HG03196 (cell line): ENCODE results near the gene DDX3X.

Experiments
- ATAC-seq: cut with Tn5 transposase; IDR thresholded peaks from one replicate; pipeline ENCODE4 v1.9.1; 2021; ENCODE audit not compliant: unreplicated experiment

The DDX3X gene

DNA sequence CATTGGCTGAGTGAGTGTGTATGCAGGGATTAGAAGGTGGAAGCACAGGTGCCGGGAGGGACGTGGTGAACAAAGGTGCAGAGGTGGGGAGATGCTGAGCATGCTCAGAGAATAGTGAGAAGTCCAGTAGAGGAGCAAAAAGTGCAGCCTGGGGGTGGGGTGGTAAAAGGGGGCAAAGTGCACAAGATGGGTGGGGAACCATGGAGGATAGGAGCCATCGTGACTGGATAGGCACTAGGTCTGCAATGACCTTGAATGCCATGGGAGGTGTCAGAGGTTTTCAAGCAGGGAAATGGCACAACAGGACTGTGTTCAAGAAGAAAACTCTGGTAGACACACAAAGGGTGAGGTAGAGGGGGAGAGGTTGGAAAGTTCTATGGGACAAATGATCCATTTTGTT is 6.6 kb upstream of the DDX3X start:
- ATAC-seq, result no peak

DNA sequence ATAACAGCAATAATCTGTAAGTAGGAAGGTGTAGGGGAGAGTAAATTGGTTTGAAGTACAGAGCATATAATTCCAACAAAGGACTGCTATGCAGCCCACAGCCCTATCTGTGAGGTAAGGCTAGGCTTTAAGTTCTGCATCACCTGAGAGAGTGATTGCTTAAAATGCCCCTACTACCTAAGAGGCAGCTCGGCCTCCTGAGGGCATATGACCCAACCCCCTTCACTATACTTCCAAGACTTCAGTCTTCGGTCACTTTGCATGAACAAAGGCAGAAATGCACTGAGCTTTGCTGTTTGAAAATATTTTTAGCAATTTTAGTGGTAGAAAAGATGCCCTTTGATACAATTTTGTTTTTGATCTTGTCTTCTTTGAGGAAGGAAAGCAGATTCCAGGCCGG is 4.9 kb upstream of the DDX3X start:
- no peak for ATAC-seq

DNA sequence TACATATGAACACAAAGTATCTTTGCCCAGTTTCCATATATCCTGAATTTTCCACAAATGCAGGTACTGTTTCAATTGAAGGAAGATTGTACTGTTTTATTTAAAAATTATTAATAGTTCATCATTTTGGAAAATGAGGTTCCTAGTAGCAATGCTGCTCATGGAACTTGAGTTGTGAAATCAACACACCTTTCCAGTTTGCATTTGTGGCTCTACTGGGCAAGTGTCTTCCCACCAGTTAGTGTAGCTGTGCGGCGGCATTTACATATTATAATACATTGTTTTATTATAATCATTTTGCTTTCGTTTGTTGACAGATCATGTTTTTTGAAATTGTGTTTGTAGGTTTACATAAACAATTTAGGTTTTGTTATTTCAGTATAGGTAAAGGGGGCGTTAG is 2.0 kb upstream of the DDX3X start:
- no peak for ATAC-seq

DNA sequence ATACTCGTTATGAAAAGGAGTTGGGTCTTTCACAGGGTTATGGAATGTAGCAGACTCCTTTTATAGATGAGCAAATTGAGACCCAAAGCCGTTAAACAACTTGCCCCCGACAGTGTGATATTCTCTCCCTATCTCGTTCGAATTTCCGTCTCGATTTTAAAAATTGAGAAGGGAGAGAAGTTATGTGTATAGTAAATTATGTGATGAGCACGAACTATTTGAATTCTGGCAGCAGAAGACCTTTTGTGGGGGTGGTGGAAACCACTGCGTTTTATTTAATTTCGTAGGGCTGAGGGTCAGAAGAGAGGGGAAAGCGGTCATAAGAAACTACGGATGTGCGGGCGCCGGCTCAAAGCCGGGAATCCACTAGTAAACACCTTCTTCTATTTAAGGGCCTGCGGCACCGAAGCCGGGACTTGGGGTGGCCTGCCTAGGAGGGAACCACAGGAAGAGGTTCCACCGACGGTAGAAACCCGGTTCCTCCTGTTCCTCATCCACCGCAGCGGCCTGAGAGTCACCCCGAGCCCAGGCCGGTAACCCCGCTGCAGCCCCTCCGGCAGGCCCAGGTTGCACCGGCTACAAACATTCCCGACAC is 1.5 kb upstream of the DDX3X start:
- ATAC-seq, result peak; percentile 13

DNA sequence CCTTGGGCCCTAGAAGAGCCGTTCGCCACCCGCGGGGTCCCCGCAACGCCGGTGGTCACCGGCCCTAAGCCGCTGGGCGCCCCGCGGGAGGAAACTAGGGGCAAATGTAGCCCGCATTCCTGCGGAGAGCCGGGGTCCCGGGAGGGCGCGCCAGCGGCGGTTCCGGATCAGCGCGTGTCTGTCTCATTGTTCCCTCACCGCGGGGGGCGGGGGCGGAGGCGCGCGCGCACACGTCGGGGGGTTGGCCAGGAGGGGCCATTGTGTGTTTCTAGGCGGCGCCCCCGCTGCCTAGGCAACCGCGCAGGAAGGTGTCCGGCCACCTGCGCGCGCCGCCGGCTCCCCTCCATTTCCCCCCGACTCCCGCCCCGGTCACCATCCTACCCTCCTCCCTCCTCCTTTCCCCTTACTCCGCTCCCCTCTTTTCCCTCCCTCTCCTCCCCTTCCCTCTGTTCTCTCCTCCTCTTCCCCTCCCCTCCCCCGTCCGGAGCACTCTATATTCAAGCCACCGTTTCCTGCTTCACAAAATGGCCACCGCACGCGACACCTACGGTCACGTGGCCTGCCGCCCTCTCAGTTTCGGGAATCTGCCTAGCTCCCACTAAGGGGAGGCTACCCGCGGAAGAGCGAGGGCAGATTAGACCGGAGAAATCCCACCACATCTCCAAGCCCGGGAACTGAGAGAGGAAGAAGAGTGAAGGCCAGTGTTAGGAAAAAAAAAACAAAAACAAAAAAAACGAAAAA is 789 bp upstream of the DDX3X start:
- peak; percentile 44 for ATAC-seq

GRCh38 chrX:41334363-41335197 is 618 bp downstream of the DDX3X start:
- ATAC-seq, result peak; percentile 11

- ATAC-seq, result no peak
These were observed 1.4 kb downstream of the DDX3X start for GRCh38 chrX:41335198-41335957.

- ATAC-seq, result no peak
These were observed 2.0 kb downstream of the DDX3X start for GRCh38 chrX:41335958-41336331.

GRCh38 chrX:41336447-41336846 is 2.5 kb downstream of the DDX3X start:
- ATAC-seq, result no peak

GRCh38 chrX:41337140-41337539 is 3.2 kb downstream of the DDX3X start:
- ATAC-seq, result no peak

GRCh38 chrX:41338436-41338835 is 4.5 kb downstream of the DDX3X start:
- no peak for ATAC-seq

DNA sequence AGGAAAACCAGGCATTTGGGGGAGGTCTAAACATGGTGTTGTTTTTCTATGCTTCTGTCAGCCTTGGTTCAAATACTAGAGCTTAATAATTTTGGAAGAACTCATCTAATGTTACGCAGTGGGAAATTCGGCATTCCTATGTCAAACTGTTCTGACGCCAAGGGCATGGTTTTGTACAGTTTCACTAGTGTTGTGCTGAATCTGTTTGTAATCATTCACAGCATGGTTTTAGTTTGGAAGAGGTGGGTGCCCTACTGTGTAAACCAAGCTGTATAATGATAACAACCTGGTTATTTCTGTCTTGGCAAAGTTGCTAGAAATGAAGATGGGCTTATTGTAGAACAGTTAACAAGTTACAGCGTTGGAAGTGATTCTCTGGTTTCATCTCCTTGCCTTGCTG is 5.2 kb downstream of the DDX3X start:
- no peak for ATAC-seq

GRCh38 chrX:41344053-41344452 is 10.1 kb downstream of the DDX3X start:
- ATAC-seq, result no peak

GRCh38 chrX:41347186-41347585 is 13.2 kb downstream of the DDX3X start:
- no peak for ATAC-seq

DNA sequence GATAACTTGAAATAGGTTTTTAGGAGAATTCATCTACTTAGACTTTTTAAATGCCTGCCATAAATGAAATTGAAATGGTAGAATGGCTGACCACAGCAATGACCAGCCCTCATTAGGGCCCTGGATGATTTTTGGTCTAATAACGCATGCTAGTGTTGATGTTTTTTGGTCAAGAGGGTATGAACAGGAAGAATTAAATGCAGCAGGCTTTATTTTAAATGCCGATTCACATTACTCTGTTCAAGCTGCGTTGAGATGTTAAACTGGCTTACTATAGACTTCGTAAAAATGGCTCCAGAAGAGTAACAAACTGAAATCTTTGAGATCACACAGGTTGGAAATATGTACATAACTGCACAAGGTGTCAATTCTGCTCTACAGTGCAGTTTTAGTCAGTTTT is 14.6 kb downstream of the DDX3X start:
- no peak for ATAC-seq

DNA sequence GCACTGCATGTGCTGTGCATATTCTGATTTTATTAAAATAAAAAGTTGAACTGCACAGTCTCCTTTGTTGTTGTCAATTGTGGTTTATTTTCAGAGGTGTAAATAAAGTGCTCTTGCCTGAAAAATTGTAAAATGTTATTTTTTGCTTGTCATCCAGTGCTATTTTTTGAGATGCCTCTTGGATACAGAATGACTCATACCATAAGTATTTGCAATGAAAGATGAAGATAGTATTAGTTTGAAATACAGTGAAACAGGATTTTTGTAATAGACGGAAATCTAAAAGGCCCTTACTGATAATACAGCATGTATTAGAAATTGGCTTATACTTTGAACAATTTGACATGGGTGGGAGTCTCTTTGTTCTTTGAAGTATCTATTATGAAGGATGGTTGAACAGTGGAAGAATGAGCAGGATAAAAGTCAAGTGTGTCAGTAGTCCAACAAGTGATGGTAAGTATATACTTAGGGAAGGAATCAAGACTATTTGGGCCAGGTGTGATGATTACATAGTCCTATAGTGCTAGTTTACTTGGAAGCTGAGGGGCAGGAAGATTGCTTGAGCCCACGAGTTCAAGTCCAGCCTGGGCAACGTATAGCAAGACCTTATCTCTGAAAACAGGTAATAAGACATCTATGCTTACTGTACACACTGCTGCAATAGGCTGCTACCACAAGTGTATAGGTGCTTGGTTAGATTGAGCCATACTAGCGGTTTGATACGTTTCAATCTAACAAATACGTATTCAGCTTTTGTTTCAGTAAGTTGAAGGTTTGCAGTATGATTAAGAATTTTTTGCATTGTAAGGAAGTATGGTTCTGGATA is 16.4 kb downstream of the DDX3X start:
- no peak for ATAC-seq

GRCh38 chrX:41350976-41351569 is 17.1 kb downstream of the DDX3X start:
- no peak for ATAC-seq

DNA sequence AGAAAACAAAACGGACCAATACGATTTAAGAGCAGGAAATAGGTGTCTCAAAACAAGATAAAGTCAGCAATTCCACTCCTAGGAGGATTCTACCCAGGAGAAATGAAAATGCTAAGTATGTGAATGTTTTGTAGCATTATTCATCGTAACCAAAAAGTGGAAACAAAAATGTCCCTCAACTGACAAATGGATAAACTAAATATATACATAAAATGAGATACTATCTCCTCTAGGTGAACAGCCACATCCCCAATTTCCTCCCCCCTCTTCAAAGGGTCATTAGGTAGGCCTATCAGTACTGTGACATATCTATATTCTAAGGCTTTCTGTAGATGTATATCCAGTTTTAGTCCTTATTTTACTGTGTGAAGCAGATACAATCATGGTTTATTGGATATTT is 18.0 kb downstream of the DDX3X start:
- ATAC-seq, result no peak

- no peak for ATAC-seq
These were observed 18.4 kb downstream of the DDX3X start for GRCh38 chrX:41352329-41352838.

- no peak for ATAC-seq
These were observed 20.0 kb downstream of the DDX3X start for GRCh38 chrX:41353985-41354384.
